K562 (cell line): Measurements from ENCODE around the gene ATP13A1. TPM values are rescaled to one million over a fixed set of nuclear protein-coding genes. Genes with fewer than 3 reads are reported as not detected.

Experiments
- ATAC-seq: fragments of 200-7000 bp; cut with Tn5 transposase; 3 replicates; pipeline ENCODE4 v1.9.1; 2020; ENCODE audit warnings: moderate library complexity
- BruUV-seq: library from RNA; stranded (reverse); fragments of 400-500 nt; replicated peaks from 2 replicates; lab custom pipeline; 2021; lab: Mats Ljungman, UMichigan
- CTCF ChIA-PET: fragments of 300-600 bp; formaldehyde crosslinking; extraction: SDS; loops from one replicate; lab custom pipeline; 2021; ENCODE audit warnings: low intra/inter-chr PET ratio; lab: Yijun Ruan, JAX
- POLR2A ChIA-PET: fragments of 300-600, 350-650 bp; sonication (Branson Sonifier 250); formaldehyde crosslinking; extraction: SDS; loops from one replicate; lab custom pipeline; 2021; ENCODE audit warnings: antibody characterized with exemption, inconsistent platforms; lab: Yijun Ruan, JAX
- DNase-seq, 4 experiments: peaks; one replicate each; pipeline versions ENCODE4 v3.0.0 to v3.0.0-alpha.2; 2011 to 2018; ENCODE audit warnings: low spot score in 3 of 4, mixed read lengths in 3 of 4; ENCODE audit errors: extremely low read depth in 1 of 4
- FAIRE-seq: peaks from 2 replicates; lab custom pipeline; 2011; peaks lifted over from hg19 to GRCh38; lab: Jason Lieb, UNC
- H2AFZ ChIP-seq: 2 replicates; pipeline ENCODE4 v1.6.0; 2011; ENCODE audit warnings: low read depth, low read length, control low read depth, inconsistent platforms
- H3K27ac ChIP-seq: fragments of 200-600 bp; 3 replicates; pipeline ENCODE4 v1.8.0; 2011; ENCODE audit warnings: low read depth, mild to moderate bottlenecking, control low read depth, inconsistent platforms, low read length, moderate library complexity, mixed read lengths; ENCODE audit errors: extremely low read depth
- H3K27me3 ChIP-seq, 2 experiments: fragments of 300-600 bp in 1 of 2; 2 replicates in 1 of 2; 3 replicates in 1 of 2; pipeline versions ENCODE4 v1.6.0 to v1.8.0; 2011; ENCODE audit warnings: inconsistent platforms in 2 of 2, low read length in 2 of 2, mild to moderate bottlenecking in 1 of 2, mixed read lengths in 1 of 2, moderate library complexity in 1 of 2; ENCODE audit not compliant: control insufficient read depth in 2 of 2, insufficient read depth in 2 of 2
- H3K36me3 ChIP-seq: fragments of 300-600 bp; 3 replicates; pipeline ENCODE4 v1.8.0; 2011; ENCODE audit warnings: mild to moderate bottlenecking, low read length, inconsistent platforms; ENCODE audit not compliant: control insufficient read depth, insufficient read depth
- H3K4me1 ChIP-seq, 2 experiments: fragments of 200-600 bp in 1 of 2; replicated peaks in 1 of 2; 2 replicates in 1 of 2; 3 replicates in 1 of 2; pipeline versions ENCODE4 v1.5.1 to v1.8.0; 2011; ENCODE audit warnings: inconsistent platforms in 2 of 2, low read length in 2 of 2, mild to moderate bottlenecking in 1 of 2, mixed read lengths in 1 of 2, moderate library complexity in 1 of 2; ENCODE audit not compliant: control insufficient read depth in 2 of 2, insufficient read depth in 2 of 2
- H3K4me2 ChIP-seq: 2 replicates; pipeline ENCODE4 v1.6.1; 2011; ENCODE audit warnings: low read length, control low read depth, inconsistent platforms, mixed read lengths; ENCODE audit not compliant: insufficient read depth
- H3K4me3 ChIP-seq: fragments of 200-600 bp; sonication (generic), shearing (Covaris generic); 2 replicates; pipeline ENCODE4 v1.5.1; 2016; ENCODE audit warnings: control low read depth, inconsistent platforms
- H3K79me2 ChIP-seq: fragments of 200-600 bp; 3 replicates; pipeline ENCODE4 v1.8.0; 2011; ENCODE audit warnings: low read length, inconsistent platforms; ENCODE audit not compliant: control insufficient read depth, insufficient read depth
- H3K9ac ChIP-seq, 2 experiments: 2 replicates each; pipeline versions ENCODE4 v1.6.0 to v1.6.1; 2011; ENCODE audit warnings: low read depth in 2 of 2, low read length in 2 of 2, control low read depth in 1 of 2, inconsistent platforms in 1 of 2, mild to moderate bottlenecking in 1 of 2, mixed read lengths in 1 of 2; ENCODE audit not compliant: insufficient read depth in 1 of 2
- H3K9me1 ChIP-seq: one replicate; pipeline ENCODE4 v1.6.0; 2011; ENCODE audit warnings: inconsistent platforms, mild to moderate bottlenecking, low read length, moderate library complexity; ENCODE audit not compliant: control insufficient read depth, insufficient read depth
- H3K9me3 ChIP-seq: replicated peaks from 2 replicates; pipeline ENCODE4 v1.5.1; 2011; ENCODE audit warnings: low read depth, low read length, inconsistent platforms; ENCODE audit not compliant: control insufficient read depth, insufficient read depth
- H4K20me1 ChIP-seq: replicated peaks from 2 replicates; pipeline ENCODE4 v1.6.1; 2011; ENCODE audit warnings: low read length, inconsistent platforms, mixed read lengths; ENCODE audit not compliant: control insufficient read depth, insufficient read depth
- CHCHD3 ChIP-seq: fragments of 250-450 bp; sonication (Bioruptor Pico); IDR thresholded peaks from 2 replicates; pipeline ENCODE4 v2.1.2; 2022; ENCODE audit warnings: mild to moderate bottlenecking
- COPS2 ChIP-seq: fragments of 450-650 bp; conservative IDR thresholded peaks from 2 replicates; pipeline ENCODE4 v1.6.1; 2016; ENCODE audit warnings: mild to moderate bottlenecking, moderate library complexity
- DACH1 ChIP-seq: fragments of 450-650 bp; IDR thresholded peaks from 2 replicates; pipeline ENCODE4 v1.6.1; 2018; ENCODE audit not compliant: partially characterized antibody
- RBM17 ChIP-seq: fragments of 200-400 bp; formaldehyde crosslinking; IDR thresholded peaks from 2 replicates; pipeline ENCODE4 v1.6.1; 2017; ENCODE audit warnings: low read depth, mild to moderate bottlenecking, low read length, borderline replicate concordance
- TAF9B ChIP-seq: fragments of 450-650 bp; IDR thresholded peaks from 2 replicates; pipeline ENCODE4 v1.6.1; 2018; ENCODE audit warnings: mild to moderate bottlenecking; ENCODE audit not compliant: partially characterized antibody
- ZNF551 ChIP-seq: fragments of 250-450 bp; sonication (Bioruptor Pico); IDR thresholded peaks from 2 replicates; pipeline ENCODE4 v1.5.0; 2021; ENCODE audit warnings: mild to moderate bottlenecking, moderate library complexity
- WGBS: fragments of 100-300 bp; shearing (Covaris generic); methylation state at CpG from one replicate; pipeline ENCODE4 v1.1.6; 2016; ENCODE audit warnings: low coverage, mixed read lengths; ENCODE audit not compliant: insufficient coverage; ENCODE audit errors: missing lambda C conversion rate; 5-methylcytosine and 5-hydroxymethylcytosine counted together
- in situ Hi-C: fragments of 300-500 bp; cut with MboI; formaldehyde crosslinking; loops from 4 replicates; pipeline ENCODE4 v1.15.0; 2018; ENCODE audit warnings: inconsistent platforms, mixed read lengths
- intact Hi-C: fragments of 100-400 bp; cut with micrococcal nuclease; formaldehyde crosslinking; loops from 2 replicates; pipeline ENCODE4 v1.14.2; 2022
- polyA plus RNA-seq, 8 experiments: library from polyadenylated mRNA; depleted of rRNA in 4 of 8; stranded (reverse) in 5 of 8; unstranded in 3 of 8; fragments of >200 nt; fragmentation: Nextera tagmentation in 2 of 8; fragmentation: Illumina TruSeq in 1 of 8; extraction: Ambion mirVana in 2 of 8; extraction: Trizol in 1 of 8; gene quantifications; 2 replicates each; pipeline versions ENCODE4 v1.2.1 to v1.2.3, GENCODE V29; 2011 to 2014; ENCODE audit warnings: inconsistent platforms in 1 of 8, missing spikeins in 1 of 8
- total RNA-seq, 7 experiments: library from RNA; depleted of rRNA in 6 of 7; stranded (reverse); fragments of >200 nt in 6 of 7; fragmentation: Illumina TruSeq in 2 of 7; extraction: Trizol in 2 of 7; gene quantifications; 2 replicates each; pipeline versions ENCODE4 v1.2.1 to v1.2.3, GENCODE V29; 2011 to 2021; ENCODE audit warnings: low replicate concordance in 1 of 7
- TF ChIP-seq, protein P1 (sequence below): fragments of 450-650 bp; IDR thresholded peaks from 2 replicates; pipeline ENCODE4 v1.6.1; 2016; ENCODE audit warnings: mild to moderate bottlenecking, moderate library complexity
- TF ChIP-seq, protein P2 (sequence below): sonication (generic); formaldehyde crosslinking; IDR thresholded peaks from 2 replicates; pipeline ENCODE4 v1.8.1; 2023; ENCODE audit warnings: mild to moderate bottlenecking, missing genetic modification reagents

The ATP13A1 gene
- total and polyA plus RNA-seq, 9 of the 15 experiments (the other 6 are each of a cell fraction or from before 2014, with no cell fraction given), result 0.90 to 83.8 (median 23.1) TPM

DNA sequence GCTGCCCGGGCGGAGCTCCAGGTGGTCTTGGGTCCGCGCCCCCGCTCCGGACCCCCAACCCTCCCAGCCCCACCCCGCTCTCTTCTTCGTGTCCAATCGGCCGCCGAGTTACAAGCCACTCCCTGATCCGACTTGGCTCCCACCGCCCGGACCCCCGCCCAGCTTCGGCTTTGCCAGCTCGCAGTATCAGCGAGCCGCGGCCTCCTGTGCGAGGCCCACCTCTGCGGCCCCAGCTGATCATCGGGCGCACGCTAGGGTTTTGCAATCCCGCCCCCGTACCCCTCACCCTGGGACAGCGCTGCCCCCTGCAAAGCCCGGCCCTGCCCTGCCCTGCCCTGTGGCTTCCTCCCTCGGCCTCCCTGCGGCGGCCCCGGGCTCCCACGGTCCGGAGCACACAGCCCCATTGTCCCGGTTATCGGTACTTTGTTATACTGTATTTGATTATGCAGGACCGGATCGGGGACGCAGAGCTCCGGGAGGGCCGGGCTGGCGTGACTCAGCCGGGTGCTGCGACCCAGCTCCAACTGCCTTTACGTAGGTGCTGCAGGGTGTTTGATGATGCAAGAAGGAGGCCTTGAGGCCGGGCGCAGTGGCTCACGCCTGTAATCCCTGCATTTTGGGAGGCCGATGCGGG is 34.9 kb downstream of the ATP13A1 start:
- H3K9me1 ChIP-seq, result no peaks in the 10 kb centered on the region
- no peak overlapping the region for H3K4me3 ChIP-seq
- H3K27ac ChIP-seq, result no peak overlapping the region
- H3K27me3 ChIP-seq, result no peaks in the 10 kb centered on the region; a peak in 1 of 5 replicates
- DNase-seq, result no peak
- intact Hi-C loops (no loop called here), in situ Hi-C loops (loop anchor here (25.0 kb wide), 1 partner anchor 91 kb away; the partner anchor contains the start of genes CILP2 and YJEFN3)
- no peaks in the 10 kb centered on the region for H3K9me3 ChIP-seq
- ATAC-seq, result no peak
- H3K79me2 ChIP-seq, result no peaks in the 10 kb centered on the region
- H3K4me2 ChIP-seq, result no peak overlapping the region
- no peak overlapping the region for H2AFZ ChIP-seq
- POLR2A ChIA-PET, result no interaction called here
- no peak for FAIRE-seq
- H3K36me3 ChIP-seq, result peaks cover 13% of the 10 kb centered on the region; the same call in 2 of the 3 replicates
- no peak overlapping the region for H3K9ac ChIP-seq
- WGBS, result over 99% methylated on average over 30 of the region's 51 CpGs
- BruUV-seq, result no TSS peak
- H3K4me1 ChIP-seq, result peaks cover 2 to 20% of the 10 kb centered on the region in 2 experiments; a peak in 4 of 5 replicates
- H4K20me1 ChIP-seq, result no peaks in the 10 kb centered on the region
- CTCF ChIA-PET, result no interaction called here
- no peak for TF ChIP-seq TAF9B
- TF ChIP-seq, protein P1, sequence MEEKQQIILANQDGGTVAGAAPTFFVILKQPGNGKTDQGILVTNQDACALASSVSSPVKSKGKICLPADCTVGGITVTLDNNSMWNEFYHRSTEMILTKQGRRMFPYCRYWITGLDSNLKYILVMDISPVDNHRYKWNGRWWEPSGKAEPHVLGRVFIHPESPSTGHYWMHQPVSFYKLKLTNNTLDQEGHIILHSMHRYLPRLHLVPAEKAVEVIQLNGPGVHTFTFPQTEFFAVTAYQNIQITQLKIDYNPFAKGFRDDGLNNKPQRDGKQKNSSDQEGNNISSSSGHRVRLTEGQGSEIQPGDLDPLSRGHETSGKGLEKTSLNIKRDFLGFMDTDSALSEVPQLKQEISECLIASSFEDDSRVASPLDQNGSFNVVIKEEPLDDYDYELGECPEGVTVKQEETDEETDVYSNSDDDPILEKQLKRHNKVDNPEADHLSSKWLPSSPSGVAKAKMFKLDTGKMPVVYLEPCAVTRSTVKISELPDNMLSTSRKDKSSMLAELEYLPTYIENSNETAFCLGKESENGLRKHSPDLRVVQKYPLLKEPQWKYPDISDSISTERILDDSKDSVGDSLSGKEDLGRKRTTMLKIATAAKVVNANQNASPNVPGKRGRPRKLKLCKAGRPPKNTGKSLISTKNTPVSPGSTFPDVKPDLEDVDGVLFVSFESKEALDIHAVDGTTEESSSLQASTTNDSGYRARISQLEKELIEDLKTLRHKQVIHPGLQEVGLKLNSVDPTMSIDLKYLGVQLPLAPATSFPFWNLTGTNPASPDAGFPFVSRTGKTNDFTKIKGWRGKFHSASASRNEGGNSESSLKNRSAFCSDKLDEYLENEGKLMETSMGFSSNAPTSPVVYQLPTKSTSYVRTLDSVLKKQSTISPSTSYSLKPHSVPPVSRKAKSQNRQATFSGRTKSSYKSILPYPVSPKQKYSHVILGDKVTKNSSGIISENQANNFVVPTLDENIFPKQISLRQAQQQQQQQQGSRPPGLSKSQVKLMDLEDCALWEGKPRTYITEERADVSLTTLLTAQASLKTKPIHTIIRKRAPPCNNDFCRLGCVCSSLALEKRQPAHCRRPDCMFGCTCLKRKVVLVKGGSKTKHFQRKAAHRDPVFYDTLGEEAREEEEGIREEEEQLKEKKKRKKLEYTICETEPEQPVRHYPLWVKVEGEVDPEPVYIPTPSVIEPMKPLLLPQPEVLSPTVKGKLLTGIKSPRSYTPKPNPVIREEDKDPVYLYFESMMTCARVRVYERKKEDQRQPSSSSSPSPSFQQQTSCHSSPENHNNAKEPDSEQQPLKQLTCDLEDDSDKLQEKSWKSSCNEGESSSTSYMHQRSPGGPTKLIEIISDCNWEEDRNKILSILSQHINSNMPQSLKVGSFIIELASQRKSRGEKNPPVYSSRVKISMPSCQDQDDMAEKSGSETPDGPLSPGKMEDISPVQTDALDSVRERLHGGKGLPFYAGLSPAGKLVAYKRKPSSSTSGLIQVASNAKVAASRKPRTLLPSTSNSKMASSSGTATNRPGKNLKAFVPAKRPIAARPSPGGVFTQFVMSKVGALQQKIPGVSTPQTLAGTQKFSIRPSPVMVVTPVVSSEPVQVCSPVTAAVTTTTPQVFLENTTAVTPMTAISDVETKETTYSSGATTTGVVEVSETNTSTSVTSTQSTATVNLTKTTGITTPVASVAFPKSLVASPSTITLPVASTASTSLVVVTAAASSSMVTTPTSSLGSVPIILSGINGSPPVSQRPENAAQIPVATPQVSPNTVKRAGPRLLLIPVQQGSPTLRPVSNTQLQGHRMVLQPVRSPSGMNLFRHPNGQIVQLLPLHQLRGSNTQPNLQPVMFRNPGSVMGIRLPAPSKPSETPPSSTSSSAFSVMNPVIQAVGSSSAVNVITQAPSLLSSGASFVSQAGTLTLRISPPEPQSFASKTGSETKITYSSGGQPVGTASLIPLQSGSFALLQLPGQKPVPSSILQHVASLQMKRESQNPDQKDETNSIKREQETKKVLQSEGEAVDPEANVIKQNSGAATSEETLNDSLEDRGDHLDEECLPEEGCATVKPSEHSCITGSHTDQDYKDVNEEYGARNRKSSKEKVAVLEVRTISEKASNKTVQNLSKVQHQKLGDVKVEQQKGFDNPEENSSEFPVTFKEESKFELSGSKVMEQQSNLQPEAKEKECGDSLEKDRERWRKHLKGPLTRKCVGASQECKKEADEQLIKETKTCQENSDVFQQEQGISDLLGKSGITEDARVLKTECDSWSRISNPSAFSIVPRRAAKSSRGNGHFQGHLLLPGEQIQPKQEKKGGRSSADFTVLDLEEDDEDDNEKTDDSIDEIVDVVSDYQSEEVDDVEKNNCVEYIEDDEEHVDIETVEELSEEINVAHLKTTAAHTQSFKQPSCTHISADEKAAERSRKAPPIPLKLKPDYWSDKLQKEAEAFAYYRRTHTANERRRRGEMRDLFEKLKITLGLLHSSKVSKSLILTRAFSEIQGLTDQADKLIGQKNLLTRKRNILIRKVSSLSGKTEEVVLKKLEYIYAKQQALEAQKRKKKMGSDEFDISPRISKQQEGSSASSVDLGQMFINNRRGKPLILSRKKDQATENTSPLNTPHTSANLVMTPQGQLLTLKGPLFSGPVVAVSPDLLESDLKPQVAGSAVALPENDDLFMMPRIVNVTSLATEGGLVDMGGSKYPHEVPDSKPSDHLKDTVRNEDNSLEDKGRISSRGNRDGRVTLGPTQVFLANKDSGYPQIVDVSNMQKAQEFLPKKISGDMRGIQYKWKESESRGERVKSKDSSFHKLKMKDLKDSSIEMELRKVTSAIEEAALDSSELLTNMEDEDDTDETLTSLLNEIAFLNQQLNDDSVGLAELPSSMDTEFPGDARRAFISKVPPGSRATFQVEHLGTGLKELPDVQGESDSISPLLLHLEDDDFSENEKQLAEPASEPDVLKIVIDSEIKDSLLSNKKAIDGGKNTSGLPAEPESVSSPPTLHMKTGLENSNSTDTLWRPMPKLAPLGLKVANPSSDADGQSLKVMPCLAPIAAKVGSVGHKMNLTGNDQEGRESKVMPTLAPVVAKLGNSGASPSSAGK, result no peak
- TF ChIP-seq, protein P2, sequence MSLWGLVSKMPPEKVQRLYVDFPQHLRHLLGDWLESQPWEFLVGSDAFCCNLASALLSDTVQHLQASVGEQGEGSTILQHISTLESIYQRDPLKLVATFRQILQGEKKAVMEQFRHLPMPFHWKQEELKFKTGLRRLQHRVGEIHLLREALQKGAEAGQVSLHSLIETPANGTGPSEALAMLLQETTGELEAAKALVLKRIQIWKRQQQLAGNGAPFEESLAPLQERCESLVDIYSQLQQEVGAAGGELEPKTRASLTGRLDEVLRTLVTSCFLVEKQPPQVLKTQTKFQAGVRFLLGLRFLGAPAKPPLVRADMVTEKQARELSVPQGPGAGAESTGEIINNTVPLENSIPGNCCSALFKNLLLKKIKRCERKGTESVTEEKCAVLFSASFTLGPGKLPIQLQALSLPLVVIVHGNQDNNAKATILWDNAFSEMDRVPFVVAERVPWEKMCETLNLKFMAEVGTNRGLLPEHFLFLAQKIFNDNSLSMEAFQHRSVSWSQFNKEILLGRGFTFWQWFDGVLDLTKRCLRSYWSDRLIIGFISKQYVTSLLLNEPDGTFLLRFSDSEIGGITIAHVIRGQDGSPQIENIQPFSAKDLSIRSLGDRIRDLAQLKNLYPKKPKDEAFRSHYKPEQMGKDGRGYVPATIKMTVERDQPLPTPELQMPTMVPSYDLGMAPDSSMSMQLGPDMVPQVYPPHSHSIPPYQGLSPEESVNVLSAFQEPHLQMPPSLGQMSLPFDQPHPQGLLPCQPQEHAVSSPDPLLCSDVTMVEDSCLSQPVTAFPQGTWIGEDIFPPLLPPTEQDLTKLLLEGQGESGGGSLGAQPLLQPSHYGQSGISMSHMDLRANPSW (CRISPR knock-in tag), result no peak
- no peak for TF ChIP-seq ZNF551 (CRISPR knock-in tag)
- no peak for TF ChIP-seq DACH1
- TF ChIP-seq RBM17, result no peak
- TF ChIP-seq COPS2, result no peak
- no peak for TF ChIP-seq CHCHD3 (CRISPR knock-in tag)
